Measurements from ENCODE around the gene BCAS3.
"Not testable (repeated sequence)": the region's sequence is repeated elsewhere in the genome, so short reads cannot be mapped to it uniquely, and the experiment has no call there.

BCAS3 gene

DNA sequence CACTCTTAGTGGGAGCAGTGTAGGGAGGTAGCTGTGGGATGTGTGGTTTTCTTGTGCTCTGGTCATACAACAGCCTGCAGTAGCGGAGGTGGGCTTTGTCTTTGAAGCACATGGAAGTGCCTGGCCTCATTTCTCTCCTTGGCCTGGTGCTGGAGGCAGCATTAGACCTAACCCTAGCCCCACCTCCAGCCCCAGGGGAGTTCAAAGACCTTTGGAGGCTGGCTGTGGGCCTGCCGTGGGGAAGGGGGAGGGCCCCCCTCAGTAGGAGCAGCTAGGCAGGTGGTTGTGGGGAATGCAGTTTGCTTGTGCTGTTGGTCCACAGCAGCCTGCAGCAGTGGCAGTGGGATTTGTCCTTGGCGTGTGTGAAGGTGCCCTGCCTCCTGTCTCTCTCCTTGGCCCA lies 91.7 kb downstream of the BCAS3 start:
- no peaks in the 10 kb centered on the region for H3K27me3 ChIP-seq (ENCODE audit: control insufficient read depth, insufficient read depth, low read length)
- H3K36me3 ChIP-seq (ENCODE audit: control insufficient read depth, insufficient read depth, low read length): no peaks in the 10 kb centered on the region
- H3K4me3 ChIP-seq (ENCODE audit: low read length): no peak overlapping the region
- no peaks in the 10 kb centered on the region for H3K9me3 ChIP-seq (ENCODE audit: control insufficient read depth, low read length)
- no peak overlapping the region for H3K9ac ChIP-seq (ENCODE audit: low read length)
- no peaks in the 10 kb centered on the region for H3K4me1 ChIP-seq (ENCODE audit: control insufficient read depth, insufficient read depth, low read length)

GRCh38 chr17:60770946-60771422 lies 93.3 kb downstream of the BCAS3 start:
- H3K9ac ChIP-seq (ENCODE audit: low read length): no peak overlapping the region
- no peaks in the 10 kb centered on the region for H3K27me3 ChIP-seq (ENCODE audit: control insufficient read depth, insufficient read depth, low read length)
- H3K36me3 ChIP-seq (ENCODE audit: control insufficient read depth, insufficient read depth, low read length): no peaks in the 10 kb centered on the region
- no peaks in the 10 kb centered on the region for H3K4me1 ChIP-seq (ENCODE audit: control insufficient read depth, insufficient read depth, low read length)
- H3K4me3 ChIP-seq (ENCODE audit: low read length): no peak overlapping the region
- no peaks in the 10 kb centered on the region for H3K9me3 ChIP-seq (ENCODE audit: control insufficient read depth, low read length)

- not testable (repeated sequence) for H3K4me3 ChIP-seq (ENCODE audit: low read length); H3K9me3 ChIP-seq (ENCODE audit: control insufficient read depth, low read length); H3K36me3 ChIP-seq (ENCODE audit: control insufficient read depth, insufficient read depth, low read length); H3K27me3 ChIP-seq (ENCODE audit: control insufficient read depth, insufficient read depth, low read length); H3K9ac ChIP-seq (ENCODE audit: low read length); H3K4me1 ChIP-seq (ENCODE audit: control insufficient read depth, insufficient read depth, low read length)
Observed at GRCh38 chr17:60771621-60772020, 94.0 kb downstream of the BCAS3 start.

- no peak overlapping the region for H3K9ac ChIP-seq (ENCODE audit: low read length)
- H3K36me3 ChIP-seq (ENCODE audit: control insufficient read depth, insufficient read depth, low read length): no peaks in the 10 kb centered on the region
- H3K27me3 ChIP-seq (ENCODE audit: control insufficient read depth, insufficient read depth, low read length): no peaks in the 10 kb centered on the region
- H3K4me3 ChIP-seq (ENCODE audit: low read length): no peak overlapping the region
- no peaks in the 10 kb centered on the region for H3K9me3 ChIP-seq (ENCODE audit: control insufficient read depth, low read length)
- no peaks in the 10 kb centered on the region for H3K4me1 ChIP-seq (ENCODE audit: control insufficient read depth, insufficient read depth, low read length)
Observed at GRCh38 chr17:60773552-60773951, 95.9 kb downstream of the BCAS3 start.

DNA sequence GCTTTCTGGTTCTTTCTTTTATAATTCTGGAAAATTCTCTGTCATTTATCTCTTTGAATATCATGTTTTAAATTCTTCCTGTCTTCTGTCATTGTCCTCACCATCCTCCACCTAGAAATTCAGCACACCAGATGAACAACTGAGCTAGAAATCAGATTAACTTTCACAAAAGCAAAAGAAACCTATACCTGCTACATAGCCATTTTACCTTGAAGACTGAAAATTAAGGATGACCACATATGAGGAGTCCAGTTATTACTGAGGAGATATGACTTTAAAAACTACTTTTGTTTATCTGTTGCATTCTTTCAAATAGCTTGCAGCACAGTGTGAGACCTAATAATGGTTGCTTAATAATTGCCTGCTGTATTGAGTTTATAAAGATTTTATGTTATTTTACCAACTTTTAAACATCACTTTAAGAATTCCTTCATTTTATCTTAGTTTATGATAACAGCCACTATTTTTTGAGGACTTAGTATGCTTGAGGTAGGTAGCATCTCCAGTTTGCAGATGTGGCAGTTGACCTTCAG lies 104.3 kb downstream of the BCAS3 start:
- Histone ChIP-seq H3K27me3 (ENCODE audit: control insufficient read depth, insufficient read depth, low read length) (no peaks in the 10 kb centered on the region), H3K9ac (ENCODE audit: low read length) (no peak overlapping the region)

GRCh38 chr17:60782742-60783141 lies 105.1 kb downstream of the BCAS3 start:
- Histone ChIP-seq H3K9ac (ENCODE audit: low read length) (no peak overlapping the region), H3K36me3 (ENCODE audit: control insufficient read depth, insufficient read depth, low read length) (no peaks in the 10 kb centered on the region), H3K27me3 (ENCODE audit: control insufficient read depth, insufficient read depth, low read length) (no peaks in the 10 kb centered on the region), H3K9me3 (ENCODE audit: control insufficient read depth, low read length) (no peaks in the 10 kb centered on the region), H3K4me3 (ENCODE audit: low read length) (no peak overlapping the region), H3K4me1 (ENCODE audit: control insufficient read depth, insufficient read depth, low read length) (no peaks in the 10 kb centered on the region)

More for the DNA sequence above, 104.3 kb downstream of the BCAS3 start:
- no peak overlapping the region for H3K4me3 ChIP-seq (ENCODE audit: low read length)
- no peaks in the 10 kb centered on the region for H3K9me3 ChIP-seq (ENCODE audit: control insufficient read depth, low read length)
- H3K4me1 ChIP-seq (ENCODE audit: control insufficient read depth, insufficient read depth, low read length): no peaks in the 10 kb centered on the region
- no peaks in the 10 kb centered on the region for H3K36me3 ChIP-seq (ENCODE audit: control insufficient read depth, insufficient read depth, low read length)

DNA sequence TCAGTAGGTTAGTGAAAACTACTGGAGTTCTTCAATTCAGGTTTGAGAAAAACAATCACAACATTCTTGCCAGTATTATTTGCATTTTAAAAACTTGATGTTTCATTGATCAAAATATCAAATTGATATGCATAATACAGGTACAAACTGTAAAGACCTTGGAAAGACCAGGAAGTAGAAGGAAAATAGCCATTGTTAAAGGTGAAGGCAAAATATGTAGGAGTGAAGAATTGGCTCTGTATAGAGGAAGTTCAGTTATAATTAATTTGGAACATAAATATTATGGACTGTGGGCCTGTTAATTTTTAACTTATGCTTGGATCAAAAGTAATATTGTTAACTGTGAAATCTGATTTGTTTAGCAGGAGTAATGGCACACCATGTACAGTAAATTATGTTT lies 112.6 kb downstream of the BCAS3 start:
- H3K27me3 ChIP-seq (ENCODE audit: control insufficient read depth, insufficient read depth, low read length): no peaks in the 10 kb centered on the region
- peaks cover 10% of the 10 kb centered on the region for H3K4me1 ChIP-seq (ENCODE audit: control insufficient read depth, insufficient read depth, low read length)
- no peaks in the 10 kb centered on the region for H3K9me3 ChIP-seq (ENCODE audit: control insufficient read depth, low read length)
- no peak overlapping the region for H3K4me3 ChIP-seq (ENCODE audit: low read length)
- no peaks in the 10 kb centered on the region for H3K36me3 ChIP-seq (ENCODE audit: control insufficient read depth, insufficient read depth, low read length)
- H3K9ac ChIP-seq (ENCODE audit: low read length): no peak overlapping the region

DNA sequence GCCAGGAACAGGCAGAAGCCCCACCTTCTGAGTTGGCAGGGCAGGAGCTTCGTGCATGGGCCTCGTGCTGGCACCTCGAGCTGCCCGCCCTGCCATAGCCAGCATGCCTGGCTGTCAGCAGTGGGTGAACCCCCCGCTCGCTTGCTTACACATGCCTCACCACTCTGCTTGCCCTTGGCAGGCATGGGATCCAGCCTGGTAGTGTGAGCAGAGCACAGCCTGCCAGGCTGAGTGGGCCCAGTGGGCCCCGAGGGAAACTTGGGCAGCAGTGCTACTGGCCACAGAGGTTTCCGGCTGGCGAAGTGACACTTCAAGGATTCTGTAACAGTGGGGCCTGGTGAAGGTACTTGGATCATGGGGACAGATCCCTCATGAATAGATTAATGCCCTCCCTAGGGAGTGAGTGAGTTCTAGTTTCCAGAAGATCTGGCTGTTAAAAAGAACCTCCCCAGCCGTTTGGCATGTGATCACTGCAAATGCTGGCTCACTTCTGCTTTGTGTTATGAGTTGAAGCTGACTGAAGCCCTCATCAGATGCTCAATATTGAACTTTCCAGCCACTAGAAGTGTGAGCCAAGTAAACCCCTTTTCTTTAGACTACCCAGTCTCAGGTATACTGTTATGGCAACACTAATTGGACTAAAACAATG lies 114.7 kb downstream of the BCAS3 start:
- peaks cover 10% of the 10 kb centered on the region for H3K4me1 ChIP-seq (ENCODE audit: control insufficient read depth, insufficient read depth, low read length)
- H3K9me3 ChIP-seq (ENCODE audit: control insufficient read depth, low read length): no peaks in the 10 kb centered on the region
- no peaks in the 10 kb centered on the region for H3K27me3 ChIP-seq (ENCODE audit: control insufficient read depth, insufficient read depth, low read length)

DNA sequence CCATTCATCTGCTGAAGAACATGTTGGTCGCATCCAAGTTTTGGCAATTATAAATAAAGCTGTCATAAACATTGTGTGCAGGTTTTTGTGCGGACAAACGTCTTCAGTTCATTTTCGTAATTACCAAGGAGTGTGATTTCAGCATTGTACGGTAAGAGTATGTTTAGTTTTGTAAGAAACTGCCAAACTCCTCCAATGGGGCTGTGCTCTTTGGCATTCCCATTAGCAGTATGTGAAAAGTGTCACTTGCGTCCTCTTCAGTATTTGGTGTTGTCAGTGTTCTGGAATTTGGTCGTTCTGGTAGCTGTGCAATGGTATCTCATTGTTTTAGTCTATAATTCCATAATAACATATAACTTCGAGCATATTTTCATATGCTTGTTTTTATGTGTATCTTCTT lies 120.9 kb downstream of the BCAS3 start:
- Histone ChIP-seq H3K27me3 (ENCODE audit: control insufficient read depth, insufficient read depth, low read length) (no peaks in the 10 kb centered on the region), H3K4me3 (ENCODE audit: low read length) (no peak overlapping the region), H3K9ac (ENCODE audit: low read length) (no peak overlapping the region), H3K4me1 (ENCODE audit: control insufficient read depth, insufficient read depth, low read length) (no peaks in the 10 kb centered on the region), H3K36me3 (ENCODE audit: control insufficient read depth, insufficient read depth, low read length) (no peaks in the 10 kb centered on the region), H3K9me3 (ENCODE audit: control insufficient read depth, low read length) (no peaks in the 10 kb centered on the region)

More for the DNA sequence above, 114.7 kb downstream of the BCAS3 start:
- H3K4me3 ChIP-seq (ENCODE audit: low read length): no peak overlapping the region
- H3K36me3 ChIP-seq (ENCODE audit: control insufficient read depth, insufficient read depth, low read length): no peaks in the 10 kb centered on the region
- H3K9ac ChIP-seq (ENCODE audit: low read length): no peak overlapping the region

- H3K27me3 ChIP-seq (ENCODE audit: control insufficient read depth, insufficient read depth, low read length): no peaks in the 10 kb centered on the region
- H3K9me3 ChIP-seq (ENCODE audit: control insufficient read depth, low read length): no peaks in the 10 kb centered on the region
- H3K4me3 ChIP-seq (ENCODE audit: low read length): no peak overlapping the region
- no peaks in the 10 kb centered on the region for H3K36me3 ChIP-seq (ENCODE audit: control insufficient read depth, insufficient read depth, low read length)
- H3K4me1 ChIP-seq (ENCODE audit: control insufficient read depth, insufficient read depth, low read length): no peaks in the 10 kb centered on the region
- no peak overlapping the region for H3K9ac ChIP-seq (ENCODE audit: low read length)
Observed at GRCh38 chr17:60802377-60802776, 124.7 kb downstream of the BCAS3 start.

- Histone ChIP-seq H3K9me3 (ENCODE audit: control insufficient read depth, low read length) (no peaks in the 10 kb centered on the region), H3K36me3 (ENCODE audit: control insufficient read depth, insufficient read depth, low read length) (no peaks in the 10 kb centered on the region)
Observed at GRCh38 chr17:60803059-60803458, 125.4 kb downstream of the BCAS3 start.

GRCh38 chr17:60804831-60805230 lies 127.2 kb downstream of the BCAS3 start:
- no peak overlapping the region for H3K9ac ChIP-seq (ENCODE audit: low read length)
- H3K9me3 ChIP-seq (ENCODE audit: control insufficient read depth, low read length): no peaks in the 10 kb centered on the region
- no peaks in the 10 kb centered on the region for H3K4me1 ChIP-seq (ENCODE audit: control insufficient read depth, insufficient read depth, low read length)
- no peaks in the 10 kb centered on the region for H3K27me3 ChIP-seq (ENCODE audit: control insufficient read depth, insufficient read depth, low read length)
- no peak overlapping the region for H3K4me3 ChIP-seq (ENCODE audit: low read length)
- no peaks in the 10 kb centered on the region for H3K36me3 ChIP-seq (ENCODE audit: control insufficient read depth, insufficient read depth, low read length)

More at GRCh38 chr17:60803059-60803458, 125.4 kb downstream of the BCAS3 start:
- Histone ChIP-seq H3K9ac (ENCODE audit: low read length) (no peak overlapping the region), H3K4me3 (ENCODE audit: low read length) (no peak overlapping the region), H3K4me1 (ENCODE audit: control insufficient read depth, insufficient read depth, low read length) (no peaks in the 10 kb centered on the region), H3K27me3 (ENCODE audit: control insufficient read depth, insufficient read depth, low read length) (no peaks in the 10 kb centered on the region)
